NCI-H2107 treated with DMSO at 0.1 percent for 48 hours (cell line): Measurements from ENCODE around the gene SGCD.
"Not testable (repeated sequence)": the region's sequence is repeated elsewhere in the genome, so short reads cannot be mapped to it uniquely, and the experiment has no call there.

ENCODE experiments used
- DNase-seq: peaks from one replicate; lab custom pipeline; 2025; ENCODE audit not compliant: unreplicated experiment; lab: John Stamatoyannopoulos, UW

The SGCD gene

GRCh38 chr5:156617426-156617825 is 290.5 kb downstream of the SGCD start:
- DNase-seq = no peak

- no peak for DNase-seq
Observed at GRCh38 chr5:156618601-156619000, 291.6 kb downstream of the SGCD start.

GRCh38 chr5:156621719-156622118 is 294.8 kb downstream of the SGCD start:
- DNase-seq = no peak

- no peak for DNase-seq
Observed at GRCh38 chr5:156623381-156624040, 296.5 kb downstream of the SGCD start.

- no peak for DNase-seq
Observed at GRCh38 chr5:156624686-156625085, 297.7 kb downstream of the SGCD start.

GRCh38 chr5:156628421-156628820 is 301.5 kb downstream of the SGCD start:
- no peak for DNase-seq

GRCh38 chr5:156631005-156631404 is 304.0 kb downstream of the SGCD start:
- DNase-seq = no peak

- DNase-seq = no peak
Observed at GRCh38 chr5:156634301-156634700, 307.3 kb downstream of the SGCD start.

GRCh38 chr5:156640691-156641241 is 313.8 kb downstream of the SGCD start:
- no peak for DNase-seq

- DNase-seq = no peak
Observed at GRCh38 chr5:156641686-156642085, 314.7 kb downstream of the SGCD start.

- no peak for DNase-seq
Observed at GRCh38 chr5:156647034-156647451, 320.1 kb downstream of the SGCD start.

- no peak for DNase-seq
Observed at GRCh38 chr5:156654444-156654843, 327.5 kb downstream of the SGCD start.

- no peak for DNase-seq
Observed at GRCh38 chr5:156655732-156656131, 328.8 kb downstream of the SGCD start.

- DNase-seq = not testable (repeated sequence)
Observed at GRCh38 chr5:156664832-156665231, 337.9 kb downstream of the SGCD start.

GRCh38 chr5:156666686-156667085 is 339.7 kb downstream of the SGCD start:
- not testable (repeated sequence) for DNase-seq

- DNase-seq = no peak
Observed at GRCh38 chr5:156667616-156668015, 340.7 kb downstream of the SGCD start.

- no peak for DNase-seq
Observed at GRCh38 chr5:156669416-156669815, 342.5 kb downstream of the SGCD start.

GRCh38 chr5:156670615-156671014 is 343.7 kb downstream of the SGCD start:
- DNase-seq = no peak

GRCh38 chr5:156675395-156675794 is 348.4 kb downstream of the SGCD start:
- DNase-seq = no peak

- no peak for DNase-seq
Observed at GRCh38 chr5:156677963-156678362, 351.0 kb downstream of the SGCD start.

- no peak for DNase-seq
Observed at GRCh38 chr5:156678484-156678883, 351.5 kb downstream of the SGCD start.

GRCh38 chr5:156680831-156681230 is 353.9 kb downstream of the SGCD start:
- no peak for DNase-seq

- no peak for DNase-seq
Observed at GRCh38 chr5:156681265-156681664, 354.3 kb downstream of the SGCD start.
